Muscle layer of duodenum (tissue), 2 donors: ENCODE results near the gene DHPS.
A peak's percentile ranks its signal among the peaks of the same experiment; 100 is the strongest.
"Not testable (repeated sequence)": the region's sequence is repeated elsewhere in the genome, so short reads cannot be mapped to it uniquely, and the experiment has no call there.

Experiments used
- H3K27ac ChIP-seq: one replicate; pipeline ENCODE4 v1.7.0; 2013; ENCODE audit warnings: mild to moderate bottlenecking, low read length
- H3K27me3 ChIP-seq: one replicate; pipeline ENCODE4 v1.7.0; 2013; ENCODE audit warnings: low read depth, mild to moderate bottlenecking, control low read depth, low read length
- H3K36me3 ChIP-seq, 2 donors: one replicate each; pipeline ENCODE4 v1.7.0; 2013; ENCODE audit warnings: low read length in 2 of 2, control low read depth in 1 of 2, mild to moderate bottlenecking in 1 of 2; ENCODE audit not compliant: insufficient read depth in 2 of 2, control insufficient read depth in 1 of 2
- H3K4me1 ChIP-seq, 2 donors: one replicate each; pipeline ENCODE4 v1.7.0; 2013; ENCODE audit warnings: low read length in 2 of 2, mild to moderate bottlenecking in 2 of 2, control low read depth in 1 of 2, moderate library complexity in 1 of 2; ENCODE audit not compliant: insufficient read depth in 2 of 2, control insufficient read depth in 1 of 2
- H3K4me3 ChIP-seq, 2 donors: one replicate each; pipeline ENCODE4 v1.7.0; 2013; ENCODE audit warnings: low read length in 2 of 2, low read depth in 1 of 2, mild to moderate bottlenecking in 1 of 2
- H3K9me3 ChIP-seq, 2 donors: one replicate each; pipeline ENCODE4 v1.7.0; 2013; ENCODE audit warnings: low read length in 2 of 2, control low read depth in 1 of 2, mild to moderate bottlenecking in 1 of 2; ENCODE audit not compliant: control insufficient read depth in 1 of 2
- donor health status: healthy.

Gene DHPS

GRCh38 chr19:12656899-12657571 lies 24.6 kb downstream of the DHPS start:
- Histone ChIP-seq H3K27ac (no peak overlapping the region), H3K4me3 (no peak overlapping the region), H3K4me1 (no peaks in the 10 kb centered on the region), H3K9me3 (no peaks in the 10 kb centered on the region), H3K36me3 (peaks cover 27 to 65% of the 10 kb centered on the region in 2 donors), H3K27me3 (no peaks in the 10 kb centered on the region)

- H3K4me1 ChIP-seq, result no peaks in the 10 kb centered on the region
- no peaks in the 10 kb centered on the region for H3K27me3 ChIP-seq
- H3K4me3 ChIP-seq, result no peak overlapping the region
- H3K9me3 ChIP-seq, result no peaks in the 10 kb centered on the region
- no peak overlapping the region for H3K27ac ChIP-seq
- H3K36me3 ChIP-seq, result peaks cover 22 to 52% of the 10 kb centered on the region in 2 donors
Observed at GRCh38 chr19:12655546-12655945, 26.1 kb downstream of the DHPS start.

GRCh38 chr19:12652219-12652618 lies 29.5 kb downstream of the DHPS start:
- Histone ChIP-seq H3K4me3 (no peak overlapping the region), H3K4me1 (peaks cover 0 to 13% of the 10 kb centered on the region in 2 donors), H3K9me3 (no peaks in the 10 kb centered on the region)

GRCh38 chr19:12649941-12650340 lies 31.7 kb downstream of the DHPS start:
- Histone ChIP-seq H3K9me3 (no peaks in the 10 kb centered on the region), H3K36me3 (peaks cover 2 to 9% of the 10 kb centered on the region in 2 donors), H3K4me3 (no peak overlapping the region), H3K27ac (no peak overlapping the region), H3K4me1 (peaks cover 0 to 13% of the 10 kb centered on the region in 2 donors), H3K27me3 (no peaks in the 10 kb centered on the region)

More at GRCh38 chr19:12652219-12652618, 29.5 kb downstream of the DHPS start:
- Histone ChIP-seq H3K27ac (no peak overlapping the region), H3K27me3 (no peaks in the 10 kb centered on the region), H3K36me3 (peaks cover 19 to 28% of the 10 kb centered on the region in 2 donors)

- peak overlapping the region in 1 of 2 donors; percentile 51 for H3K4me3 ChIP-seq
- H3K4me1 ChIP-seq, result peaks cover 0 to 13% of the 10 kb centered on the region in 2 donors
- no peaks in the 10 kb centered on the region for H3K27me3 ChIP-seq
- H3K27ac ChIP-seq, result no peak overlapping the region
- peaks cover 0 to 4% of the 10 kb centered on the region in 2 donors for H3K36me3 ChIP-seq
- H3K9me3 ChIP-seq, result no peaks in the 10 kb centered on the region
Observed at GRCh38 chr19:12648088-12648487, 33.6 kb downstream of the DHPS start.

GRCh38 chr19:12647490-12648071 lies 34.1 kb downstream of the DHPS start:
- Histone ChIP-seq H3K27me3 (no peaks in the 10 kb centered on the region), H3K9me3 (no peaks in the 10 kb centered on the region), H3K36me3 (peaks cover 0 to 4% of the 10 kb centered on the region in 2 donors), H3K27ac (no peak overlapping the region), H3K4me1 (peaks cover 0 to 13% of the 10 kb centered on the region in 2 donors), H3K4me3 (peak overlapping the region; percentile 39 to 51)

- Histone ChIP-seq H3K4me3 (peak overlapping the region in 1 of 2 donors; percentile 51), H3K9me3 (no peaks in the 10 kb centered on the region), H3K4me1 (peaks cover 0 to 13% of the 10 kb centered on the region in 2 donors), H3K27ac (no peak overlapping the region), H3K36me3 (peaks cover 0 to under 1% of the 10 kb centered on the region in 2 donors), H3K27me3 (no peaks in the 10 kb centered on the region)
Observed at GRCh38 chr19:12647047-12647446, 34.6 kb downstream of the DHPS start.

GRCh38 chr19:12646551-12646950 lies 35.1 kb downstream of the DHPS start:
- Histone ChIP-seq H3K27ac (no peak overlapping the region), H3K4me1 (peaks cover 0 to 13% of the 10 kb centered on the region in 2 donors), H3K4me3 (no peak overlapping the region), H3K27me3 (no peaks in the 10 kb centered on the region), H3K9me3 (no peaks in the 10 kb centered on the region), H3K36me3 (no peaks in the 10 kb centered on the region)

- H3K4me1 ChIP-seq, result peaks cover 0 to 19% of the 10 kb centered on the region in 2 donors
- H3K27me3 ChIP-seq, H3K9me3 ChIP-seq, H3K4me3 ChIP-seq, H3K36me3 ChIP-seq, H3K27ac ChIP-seq: not testable (repeated sequence)
Observed at GRCh38 chr19:12643716-12644115, 38.0 kb downstream of the DHPS start.

- Histone ChIP-seq H3K27ac (no peak overlapping the region), H3K27me3 (no peaks in the 10 kb centered on the region), H3K36me3 (no peaks in the 10 kb centered on the region), H3K4me3 (no peak overlapping the region), H3K4me1 (peaks cover 0 to 8% of the 10 kb centered on the region in 2 donors), H3K9me3 (no peaks in the 10 kb centered on the region)
Observed at GRCh38 chr19:12642506-12642905, 39.2 kb downstream of the DHPS start.

- H3K4me3 ChIP-seq, result no peak overlapping the region
- H3K9me3 ChIP-seq, result no peaks in the 10 kb centered on the region
- H3K27me3 ChIP-seq, result no peaks in the 10 kb centered on the region
- H3K27ac ChIP-seq, result no peak overlapping the region
- H3K36me3 ChIP-seq, result no peaks in the 10 kb centered on the region
- peaks cover 0 to 6% of the 10 kb centered on the region in 2 donors for H3K4me1 ChIP-seq
Observed at GRCh38 chr19:12641456-12641855, 40.2 kb downstream of the DHPS start.
